Keratinocyte (primary cell): Measurements from ENCODE around the gene LYPD6.

Experiments used
- EZH2 ChIP-seq: IDR thresholded peaks from one replicate; pipeline ENCODE4 v1.6.1; 2012; ENCODE audit warnings: inconsistent platforms, mild to moderate bottlenecking, low read length, moderate library complexity
- TF ChIP-seq, protein P1 (sequence below), 3 experiments: IDR thresholded peaks in 1 of 3; conservative IDR thresholded peaks in 1 of 3; optimal IDR thresholded peaks in 1 of 3; 2 replicates in 2 of 3; 3 replicates in 1 of 3; pipeline versions ENCODE3 to v1.5.1; 2011; ENCODE audit warnings: low read length in 3 of 3, mild to moderate bottlenecking in 3 of 3, moderate library complexity in 2 of 3, control low read depth in 1 of 3, inconsistent platforms in 1 of 3; ENCODE audit not compliant: insufficient read depth in 2 of 3; ENCODE audit errors: extremely low read depth in 1 of 3

DNA sequence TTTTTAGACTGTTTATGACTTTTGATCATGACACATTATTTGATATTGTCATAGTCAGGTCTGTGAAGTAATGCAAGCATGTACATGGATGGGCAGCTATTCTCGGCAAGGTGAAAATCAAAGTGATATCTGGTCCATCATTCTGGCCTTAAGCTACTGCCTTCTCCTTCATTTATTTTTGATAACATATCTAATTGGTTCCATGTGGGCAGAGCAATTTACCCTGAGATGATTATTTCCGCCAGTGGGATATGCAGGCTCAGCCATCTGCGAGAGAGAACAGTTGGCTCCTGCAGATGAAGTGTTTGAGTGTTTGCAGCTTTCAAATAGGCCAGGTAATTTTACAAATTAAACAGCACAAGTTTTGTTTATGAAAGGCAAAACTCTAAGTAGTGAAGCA is 116.4 kb downstream of the LYPD6 start:
- TF ChIP-seq, protein P1, sequence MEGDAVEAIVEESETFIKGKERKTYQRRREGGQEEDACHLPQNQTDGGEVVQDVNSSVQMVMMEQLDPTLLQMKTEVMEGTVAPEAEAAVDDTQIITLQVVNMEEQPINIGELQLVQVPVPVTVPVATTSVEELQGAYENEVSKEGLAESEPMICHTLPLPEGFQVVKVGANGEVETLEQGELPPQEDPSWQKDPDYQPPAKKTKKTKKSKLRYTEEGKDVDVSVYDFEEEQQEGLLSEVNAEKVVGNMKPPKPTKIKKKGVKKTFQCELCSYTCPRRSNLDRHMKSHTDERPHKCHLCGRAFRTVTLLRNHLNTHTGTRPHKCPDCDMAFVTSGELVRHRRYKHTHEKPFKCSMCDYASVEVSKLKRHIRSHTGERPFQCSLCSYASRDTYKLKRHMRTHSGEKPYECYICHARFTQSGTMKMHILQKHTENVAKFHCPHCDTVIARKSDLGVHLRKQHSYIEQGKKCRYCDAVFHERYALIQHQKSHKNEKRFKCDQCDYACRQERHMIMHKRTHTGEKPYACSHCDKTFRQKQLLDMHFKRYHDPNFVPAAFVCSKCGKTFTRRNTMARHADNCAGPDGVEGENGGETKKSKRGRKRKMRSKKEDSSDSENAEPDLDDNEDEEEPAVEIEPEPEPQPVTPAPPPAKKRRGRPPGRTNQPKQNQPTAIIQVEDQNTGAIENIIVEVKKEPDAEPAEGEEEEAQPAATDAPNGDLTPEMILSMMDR (optimal IDR thresholded peaks at IDR 0.05 in 1 of 3, IDR thresholded peaks at IDR 0.05 in 1 of 3, conservative IDR thresholded peaks at IDR 0.05 in 1 of 3; ENCODE audit: extremely low read depth in 1 of 3, insufficient read depth in 2 of 3, low read length in 3 of 3), result no peak
- no peak for TF ChIP-seq EZH2
